IMR-90 (cell line): ENCODE measurements around the gene MSL3.

Source experiments
- CHD1 ChIP-seq: IDR thresholded peaks from 2 replicates; pipeline ENCODE4 v1.6.1; 2012; ENCODE audit warnings: low read depth, low read length, improper control_type of control experiment
- CTCF ChIP-seq: conservative IDR thresholded peaks from 2 replicates; pipeline ENCODE4 v1.5.1; 2012; ENCODE audit warnings: mild to moderate bottlenecking, low read depth, low read length, improper control_type of control experiment
- ELK1 ChIP-seq: fragments of 150-350 bp; IDR thresholded peaks from 2 replicates; pipeline ENCODE4 v1.6.1; 2016; ENCODE audit warnings: low read depth, mild to moderate bottlenecking, low read length, moderate library complexity, borderline replicate concordance
- FOS ChIP-seq: fragments of 150-350 bp; IDR thresholded peaks from 2 replicates; pipeline ENCODE4 v1.6.1; 2016; ENCODE audit warnings: low read depth, low read length
- MAFK ChIP-seq: IDR thresholded peaks from 2 replicates; pipeline ENCODE4 v1.6.1; 2012; ENCODE audit warnings: low read depth, low read length, improper control_type of control experiment
- MXI1 ChIP-seq: IDR thresholded peaks from 2 replicates; pipeline ENCODE4 v1.6.1; 2012; ENCODE audit warnings: low read depth, mild to moderate bottlenecking, low read length, moderate library complexity, borderline replicate concordance
- POLR2A ChIP-seq: IDR thresholded peaks from 2 replicates; pipeline ENCODE4 v1.6.1; 2012; ENCODE audit warnings: mild to moderate bottlenecking, low read depth, low read length
- RAD21 ChIP-seq: IDR thresholded peaks from 2 replicates; pipeline ENCODE4 v1.6.1; 2012; ENCODE audit warnings: low read length, improper control_type of control experiment
- RCOR1 ChIP-seq: IDR thresholded peaks from 2 replicates; pipeline ENCODE4 v1.6.1; 2012; ENCODE audit warnings: mild to moderate bottlenecking, low read length, improper control_type of control experiment; ENCODE audit not compliant: insufficient replicate concordance
- RFX5 ChIP-seq: IDR thresholded peaks from 2 replicates; pipeline ENCODE4 v1.8.0; 2012; ENCODE audit warnings: low read depth, mild to moderate bottlenecking, low read length, moderate library complexity
- SMC3 ChIP-seq: fragments of 150-350 bp; IDR thresholded peaks from 2 replicates; pipeline ENCODE4 v1.6.1; 2016; ENCODE audit warnings: low read depth, mild to moderate bottlenecking, antibody characterized with exemption, low read length, moderate library complexity
- USF2 ChIP-seq: fragments of 150-350 bp; IDR thresholded peaks from 2 replicates; pipeline ENCODE4 v1.6.1; 2017; ENCODE audit warnings: mild to moderate bottlenecking, antibody characterized with exemption, low read length, low read depth

- TF ChIP-seq CHD1 = no peak
- TF ChIP-seq CTCF = no peak
- TF ChIP-seq POLR2A = no peak
- no peak for TF ChIP-seq RFX5
- TF ChIP-seq ELK1 = no peak
- TF ChIP-seq MAFK = no peak
- no peak for TF ChIP-seq FOS
- no peak for TF ChIP-seq MXI1
- TF ChIP-seq RAD21 = no peak
- TF ChIP-seq SMC3 = no peak
- no peak for TF ChIP-seq RCOR1
- no peak for TF ChIP-seq USF2
Observed at GRCh38 chrX:11791537-11791936, 33.5 kb downstream of the MSL3 start.
